Ishikawa (cell line): ENCODE measurements around the gene ANKRD36C.

ENCODE experiments used
- CREB1 ChIP-seq: IDR thresholded peaks from 2 replicates; pipeline ENCODE4 v1.6.1; 2012; ENCODE audit warnings: low read depth
- EGR1 ChIP-seq: IDR thresholded peaks from 2 replicates; pipeline ENCODE4 v1.6.1; 2012
- FOXM1 ChIP-seq: IDR thresholded peaks from 2 replicates; pipeline ENCODE4 v1.6.1; 2012; ENCODE audit warnings: low read depth, borderline replicate concordance
- NFIC ChIP-seq: IDR thresholded peaks from 2 replicates; pipeline ENCODE4 v1.6.1; 2012
- RAD21 ChIP-seq: IDR thresholded peaks from 2 replicates; pipeline ENCODE4 v1.6.1; 2012; ENCODE audit warnings: low read depth
- TEAD4 ChIP-seq: IDR thresholded peaks from 2 replicates; pipeline ENCODE4 v1.6.1; 2012
- YY1 ChIP-seq: IDR thresholded peaks from 2 replicates; pipeline ENCODE4 v1.6.1; 2012; ENCODE audit warnings: low read depth
- ZBTB7A ChIP-seq: IDR thresholded peaks from 2 replicates; pipeline ENCODE4 v1.6.1; 2012; ENCODE audit warnings: low read depth
- TF ChIP-seq, protein P1 (sequence below): IDR thresholded peaks from 2 replicates; pipeline ENCODE4 v1.6.1; 2012
- TF ChIP-seq, protein P2 (sequence below): IDR thresholded peaks from 2 replicates; pipeline ENCODE4 v1.6.1; 2012
- TF ChIP-seq, protein P3 (sequence below): IDR thresholded peaks from 2 replicates; pipeline ENCODE4 v1.6.1; 2012; ENCODE audit warnings: low read depth, mild to moderate bottlenecking

ANKRD36C gene

DNA sequence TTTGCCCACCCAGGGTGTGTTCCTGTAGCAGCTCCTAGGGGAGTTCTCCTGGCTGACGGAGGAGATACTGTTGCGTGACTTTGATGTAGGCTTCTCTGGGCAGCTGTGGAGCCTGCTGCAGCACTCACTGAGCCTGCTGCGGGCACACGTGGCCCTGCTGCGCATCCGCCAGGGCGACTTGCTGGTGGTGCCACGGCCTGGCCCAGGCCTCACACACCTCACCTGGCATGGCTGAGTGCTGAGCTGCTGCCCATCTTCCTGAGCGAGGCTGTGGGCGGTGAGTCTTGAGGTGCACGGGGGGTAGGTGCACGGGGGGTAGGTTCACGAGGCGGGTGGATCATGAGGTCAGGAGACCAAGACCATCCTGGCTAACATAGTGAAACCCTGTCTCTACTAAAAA is 191.7 kb downstream of the ANKRD36C start:
- TF ChIP-seq EGR1 (no peak), CREB1 (no peak), NFIC (no peak), ZBTB7A (no peak), YY1 (no peak), FOXM1 (no peak), RAD21 (no peak), TEAD4 (no peak)
- TF ChIP-seq, protein P1, sequence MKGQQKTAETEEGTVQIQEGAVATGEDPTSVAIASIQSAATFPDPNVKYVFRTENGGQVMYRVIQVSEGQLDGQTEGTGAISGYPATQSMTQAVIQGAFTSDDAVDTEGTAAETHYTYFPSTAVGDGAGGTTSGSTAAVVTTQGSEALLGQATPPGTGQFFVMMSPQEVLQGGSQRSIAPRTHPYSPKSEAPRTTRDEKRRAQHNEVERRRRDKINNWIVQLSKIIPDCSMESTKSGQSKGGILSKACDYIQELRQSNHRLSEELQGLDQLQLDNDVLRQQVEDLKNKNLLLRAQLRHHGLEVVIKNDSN: no peak
- TF ChIP-seq, protein P2, sequence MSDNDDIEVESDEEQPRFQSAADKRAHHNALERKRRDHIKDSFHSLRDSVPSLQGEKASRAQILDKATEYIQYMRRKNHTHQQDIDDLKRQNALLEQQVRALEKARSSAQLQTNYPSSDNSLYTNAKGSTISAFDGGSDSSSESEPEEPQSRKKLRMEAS: no peak
- TF ChIP-seq, protein P3, sequence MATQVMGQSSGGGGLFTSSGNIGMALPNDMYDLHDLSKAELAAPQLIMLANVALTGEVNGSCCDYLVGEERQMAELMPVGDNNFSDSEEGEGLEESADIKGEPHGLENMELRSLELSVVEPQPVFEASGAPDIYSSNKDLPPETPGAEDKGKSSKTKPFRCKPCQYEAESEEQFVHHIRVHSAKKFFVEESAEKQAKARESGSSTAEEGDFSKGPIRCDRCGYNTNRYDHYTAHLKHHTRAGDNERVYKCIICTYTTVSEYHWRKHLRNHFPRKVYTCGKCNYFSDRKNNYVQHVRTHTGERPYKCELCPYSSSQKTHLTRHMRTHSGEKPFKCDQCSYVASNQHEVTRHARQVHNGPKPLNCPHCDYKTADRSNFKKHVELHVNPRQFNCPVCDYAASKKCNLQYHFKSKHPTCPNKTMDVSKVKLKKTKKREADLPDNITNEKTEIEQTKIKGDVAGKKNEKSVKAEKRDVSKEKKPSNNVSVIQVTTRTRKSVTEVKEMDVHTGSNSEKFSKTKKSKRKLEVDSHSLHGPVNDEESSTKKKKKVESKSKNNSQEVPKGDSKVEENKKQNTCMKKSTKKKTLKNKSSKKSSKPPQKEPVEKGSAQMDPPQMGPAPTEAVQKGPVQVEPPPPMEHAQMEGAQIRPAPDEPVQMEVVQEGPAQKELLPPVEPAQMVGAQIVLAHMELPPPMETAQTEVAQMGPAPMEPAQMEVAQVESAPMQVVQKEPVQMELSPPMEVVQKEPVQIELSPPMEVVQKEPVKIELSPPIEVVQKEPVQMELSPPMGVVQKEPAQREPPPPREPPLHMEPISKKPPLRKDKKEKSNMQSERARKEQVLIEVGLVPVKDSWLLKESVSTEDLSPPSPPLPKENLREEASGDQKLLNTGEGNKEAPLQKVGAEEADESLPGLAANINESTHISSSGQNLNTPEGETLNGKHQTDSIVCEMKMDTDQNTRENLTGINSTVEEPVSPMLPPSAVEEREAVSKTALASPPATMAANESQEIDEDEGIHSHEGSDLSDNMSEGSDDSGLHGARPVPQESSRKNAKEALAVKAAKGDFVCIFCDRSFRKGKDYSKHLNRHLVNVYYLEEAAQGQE: no peak
